ENCODE data around the gene RBM20.
A peak's percentile ranks its signal among the peaks of the same experiment; 100 is the strongest.

Gene RBM20

DNA sequence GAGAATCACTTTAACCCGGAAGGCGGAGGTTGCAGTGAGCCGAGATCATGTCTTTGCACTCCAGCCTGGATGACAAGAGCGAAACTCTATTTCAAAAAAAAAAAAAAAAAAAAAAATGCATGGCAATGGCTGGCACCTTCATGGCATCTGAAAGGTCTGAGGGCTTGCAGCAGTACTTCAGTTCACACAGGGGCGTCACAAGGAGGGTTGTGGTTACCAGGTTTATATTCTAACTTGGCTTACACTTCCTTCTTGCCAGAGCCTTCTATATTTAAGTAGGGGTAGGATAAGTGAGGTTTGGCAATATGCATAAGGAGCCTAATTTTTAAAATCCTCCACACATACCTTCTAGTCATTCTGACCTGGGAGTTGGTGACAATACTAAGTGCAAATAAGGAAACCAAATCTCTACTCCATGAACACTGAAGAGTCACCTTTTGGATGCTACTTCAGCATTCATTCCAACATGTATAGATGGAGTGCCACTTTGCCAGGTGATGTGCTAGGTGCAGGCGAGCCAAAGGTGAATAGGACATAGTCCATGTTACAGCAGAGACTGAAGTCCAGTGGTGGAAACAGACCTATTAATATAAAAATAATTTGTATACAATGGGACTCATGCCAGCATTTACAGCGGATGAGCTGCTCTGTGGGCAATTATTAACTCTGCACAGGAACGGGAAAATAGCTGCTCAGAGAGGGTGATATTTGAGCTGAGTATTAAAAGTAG, 169.8 kb downstream of the RBM20 start:
- no peak for TF ChIP-seq Cebpa-rat (IDR thresholded peaks at IDR 0.05)
- Histone ChIP-seq H3K9ac (no peak overlapping the region), H3K4me1 (peaks cover 18% of the 10 kb centered on the region), H3K27ac (no peak overlapping the region), H4K20me1 (no peaks in the 10 kb centered on the region), H3K27me3 (no peaks in the 10 kb centered on the region), H3K4me3 (no peak overlapping the region), H3K9me3 (no peaks in the 10 kb centered on the region), H3K36me3 (no peaks in the 10 kb centered on the region), H3K4me2 (no peak overlapping the region)

DNA sequence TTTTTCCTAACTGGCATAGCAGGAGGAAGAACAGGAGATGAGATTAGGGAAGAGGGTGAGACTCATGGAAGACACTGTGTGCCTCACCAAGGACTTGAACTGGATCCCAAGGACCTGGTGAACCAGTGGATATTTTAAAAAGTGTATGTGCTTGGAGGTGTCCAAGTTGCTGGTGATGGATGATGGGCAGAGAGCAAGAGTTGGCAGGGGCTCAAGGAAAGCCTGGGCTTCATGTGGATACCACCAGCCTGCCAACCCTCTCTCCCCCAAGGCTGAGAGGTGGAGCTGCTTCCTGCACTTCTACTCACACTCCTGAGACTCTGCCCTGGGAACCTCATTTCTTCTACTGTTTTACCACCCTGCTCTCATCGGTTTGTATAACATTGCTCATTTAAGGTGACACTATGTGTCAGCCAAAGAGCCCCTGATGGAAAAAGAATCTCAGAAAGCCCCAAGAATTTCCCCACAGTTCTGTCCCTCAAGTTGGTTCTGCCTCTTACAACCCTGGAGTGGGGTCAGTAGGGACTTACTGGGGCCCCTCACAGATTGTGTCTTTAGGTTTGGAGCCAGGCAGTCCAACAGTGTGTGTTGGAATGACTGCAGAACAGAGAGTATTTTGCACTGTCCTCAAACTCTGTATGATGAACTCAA, 171.3 kb downstream of the RBM20 start:
- Histone ChIP-seq H3K9ac (no peak overlapping the region), H3K4me2 (no peak overlapping the region), H3K4me1 (peaks cover 34% of the 10 kb centered on the region)

DNA sequence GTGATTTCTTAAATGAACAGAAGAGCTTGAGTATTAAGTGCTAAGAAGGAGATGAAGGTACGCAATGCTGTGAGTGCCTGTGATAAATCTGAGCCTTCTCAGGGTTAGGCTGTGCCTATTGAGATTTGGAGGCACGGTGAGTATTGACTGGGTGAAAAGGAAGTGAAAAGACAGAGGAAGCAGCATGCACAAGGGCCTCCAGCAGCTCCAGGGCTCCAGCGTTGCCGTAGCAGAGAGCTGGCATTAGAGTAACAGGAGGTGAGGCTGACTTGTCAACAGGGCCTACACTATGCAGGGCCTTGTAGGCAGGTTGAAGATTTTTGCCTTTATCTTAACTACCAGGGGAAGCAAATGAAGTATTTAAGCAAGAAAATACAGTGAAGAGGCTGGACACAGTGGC, 173.5 kb downstream of the RBM20 start:
- no peak for TF ChIP-seq Cebpa-rat (IDR thresholded peaks at IDR 0.05)
- no peak overlapping the region for H3K9ac ChIP-seq
- H3K4me3 ChIP-seq, result no peak overlapping the region
- H3K9me3 ChIP-seq, result no peaks in the 10 kb centered on the region
- H3K27ac ChIP-seq, result no peak overlapping the region
- 0 out of 2 replicates have a peak overlapping the region, but pooled peaks have one; percentile 79 for H3K4me2 ChIP-seq
- H3K27me3 ChIP-seq, result no peaks in the 10 kb centered on the region
- H4K20me1 ChIP-seq, result no peaks in the 10 kb centered on the region
- peaks cover 55% of the 10 kb centered on the region for H3K4me1 ChIP-seq
- H3K36me3 ChIP-seq, result no peaks in the 10 kb centered on the region

More for the DNA sequence above, 171.3 kb downstream of the RBM20 start:
- Histone ChIP-seq H3K36me3 (no peaks in the 10 kb centered on the region), H3K4me3 (no peak overlapping the region), H3K27me3 (no peaks in the 10 kb centered on the region), H3K27ac (no peak overlapping the region), H3K9me3 (no peaks in the 10 kb centered on the region), H4K20me1 (no peaks in the 10 kb centered on the region)
- no peak for TF ChIP-seq Cebpa-rat (IDR thresholded peaks at IDR 0.05)

DNA sequence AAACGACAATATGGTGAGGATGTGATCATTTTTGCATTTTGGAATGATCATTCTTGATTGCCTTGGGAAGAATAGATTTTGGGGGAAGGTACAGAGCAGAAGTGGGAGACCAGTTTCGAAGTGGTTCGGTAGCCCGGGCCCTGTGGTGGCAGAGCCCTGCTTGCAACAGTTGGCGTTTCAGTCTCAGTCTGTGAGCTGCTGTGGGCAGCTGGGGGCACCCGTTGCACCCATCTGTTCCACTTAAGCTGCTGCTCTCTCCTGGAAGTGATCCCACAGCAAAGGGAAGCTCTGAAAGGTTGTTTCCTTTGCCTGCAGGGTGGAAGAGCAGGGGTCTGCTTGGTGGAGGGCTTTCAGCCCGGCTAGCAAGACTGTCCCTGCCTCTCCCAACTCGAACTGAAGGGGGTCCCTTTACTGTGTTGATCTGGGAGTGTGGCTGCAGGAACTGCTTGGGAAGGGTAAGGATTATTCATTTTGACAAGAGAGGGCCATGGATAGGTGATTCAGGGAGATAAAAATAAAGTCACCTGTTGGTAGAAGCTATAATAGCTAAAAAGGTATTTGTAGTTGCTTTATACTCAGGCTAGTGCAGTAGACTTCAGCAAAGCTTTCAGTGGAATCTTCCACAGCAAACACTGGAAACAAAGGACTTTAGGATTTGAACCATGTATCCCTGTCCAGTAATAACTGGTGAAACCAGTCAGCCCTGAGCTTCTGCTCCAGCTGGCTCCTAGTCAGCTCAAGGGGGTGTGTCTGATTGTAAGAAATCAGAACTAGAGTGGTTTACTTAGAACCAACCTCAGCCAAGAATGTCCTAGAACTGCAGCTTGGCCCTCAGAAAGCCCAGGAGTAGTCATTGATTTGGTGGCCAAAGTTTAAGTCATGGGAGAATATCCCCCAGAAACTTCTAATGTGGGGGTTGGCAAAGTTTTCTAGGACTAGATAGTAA, 174.4 kb downstream of the RBM20 start:
- H3K4me2 ChIP-seq, result peak overlapping the region; percentile 79
- no peaks in the 10 kb centered on the region for H3K9me3 ChIP-seq
- H3K9ac ChIP-seq, result 0 out of 2 replicates have a peak overlapping the region, but pooled peaks have one; percentile 26
- H4K20me1 ChIP-seq, result no peaks in the 10 kb centered on the region
- H3K27ac ChIP-seq, result peak overlapping the region; percentile 45; the same call in 1 of the 2 replicates
- H3K4me3 ChIP-seq, result no peak overlapping the region
- H3K4me1 ChIP-seq, result peaks cover 65% of the 10 kb centered on the region
- no peak for TF ChIP-seq Cebpa-rat (IDR thresholded peaks at IDR 0.05)
- H3K27me3 ChIP-seq, result no peaks in the 10 kb centered on the region
- H3K36me3 ChIP-seq, result no peaks in the 10 kb centered on the region

DNA sequence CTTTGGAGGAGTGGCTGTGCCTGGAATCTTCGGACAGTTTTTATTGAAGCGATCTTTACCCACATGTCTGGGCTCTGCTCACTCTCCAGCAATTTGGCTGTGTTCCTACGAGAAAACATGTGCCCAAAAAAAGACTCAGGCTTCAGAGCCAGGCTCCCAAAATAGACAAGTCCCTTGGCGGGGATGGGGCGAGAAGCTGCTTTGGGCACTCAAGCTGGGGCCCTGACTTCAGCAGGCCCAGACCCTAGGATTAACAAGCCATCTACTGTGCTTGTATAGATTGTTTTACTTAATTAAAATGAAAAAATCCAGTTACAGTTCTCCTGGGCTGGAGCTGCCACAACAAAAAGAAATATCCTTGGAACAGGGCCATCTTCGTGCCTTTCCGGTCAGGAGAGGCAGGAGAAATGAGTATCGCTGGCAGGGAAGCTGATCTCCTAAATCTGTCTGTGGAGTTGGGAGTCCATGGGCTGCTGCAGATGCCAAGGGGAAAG, 176.2 kb downstream of the RBM20 start:
- no peaks in the 10 kb centered on the region for H3K27me3 ChIP-seq
- H3K4me3 ChIP-seq, result no peak overlapping the region
- no peaks in the 10 kb centered on the region for H3K36me3 ChIP-seq
- no peaks in the 10 kb centered on the region for H4K20me1 ChIP-seq
- peak overlapping the region; percentile 79 for H3K4me2 ChIP-seq
- peak overlapping the region; percentile 54; the same call in 1 of the 2 replicates for H3K9ac ChIP-seq
- peaks cover 78% of the 10 kb centered on the region for H3K4me1 ChIP-seq
- H3K27ac ChIP-seq, result peak overlapping the region; percentile 66
- no peaks in the 10 kb centered on the region for H3K9me3 ChIP-seq
- no peak for TF ChIP-seq Cebpa-rat (IDR thresholded peaks at IDR 0.05)

DNA sequence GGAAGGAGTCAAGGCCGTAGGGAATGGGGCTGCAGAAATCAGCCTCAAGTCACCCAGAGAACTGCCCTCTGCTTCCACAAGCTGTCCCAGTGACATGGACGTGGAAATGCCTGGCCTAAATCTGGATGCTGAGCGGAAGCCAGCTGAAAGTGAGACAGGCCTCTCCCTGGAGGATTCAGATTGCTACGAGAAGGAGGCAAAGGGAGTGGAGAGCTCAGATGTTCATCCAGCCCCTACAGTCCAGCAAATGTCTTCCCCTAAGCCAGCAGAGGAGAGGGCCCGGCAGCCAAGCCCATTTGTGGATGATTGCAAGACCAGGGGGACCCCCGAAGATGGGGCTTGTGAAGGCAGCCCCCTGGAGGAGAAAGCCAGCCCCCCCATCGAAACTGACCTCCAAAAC, 177.4 kb downstream of the RBM20 start:
- H3K4me3 ChIP-seq, result no peak overlapping the region
- H3K27me3 ChIP-seq, result no peaks in the 10 kb centered on the region
- H3K27ac ChIP-seq, result peak overlapping the region; percentile 66
- H3K36me3 ChIP-seq, result no peaks in the 10 kb centered on the region
- no peak for TF ChIP-seq Cebpa-rat (IDR thresholded peaks at IDR 0.05)
- H4K20me1 ChIP-seq, result no peaks in the 10 kb centered on the region
- H3K9me3 ChIP-seq, result no peaks in the 10 kb centered on the region
- no peak overlapping the region; the same call in 1 of the 2 replicates for H3K9ac ChIP-seq
- peak overlapping the region; percentile 79 for H3K4me2 ChIP-seq
- peaks cover 78% of the 10 kb centered on the region for H3K4me1 ChIP-seq

DNA sequence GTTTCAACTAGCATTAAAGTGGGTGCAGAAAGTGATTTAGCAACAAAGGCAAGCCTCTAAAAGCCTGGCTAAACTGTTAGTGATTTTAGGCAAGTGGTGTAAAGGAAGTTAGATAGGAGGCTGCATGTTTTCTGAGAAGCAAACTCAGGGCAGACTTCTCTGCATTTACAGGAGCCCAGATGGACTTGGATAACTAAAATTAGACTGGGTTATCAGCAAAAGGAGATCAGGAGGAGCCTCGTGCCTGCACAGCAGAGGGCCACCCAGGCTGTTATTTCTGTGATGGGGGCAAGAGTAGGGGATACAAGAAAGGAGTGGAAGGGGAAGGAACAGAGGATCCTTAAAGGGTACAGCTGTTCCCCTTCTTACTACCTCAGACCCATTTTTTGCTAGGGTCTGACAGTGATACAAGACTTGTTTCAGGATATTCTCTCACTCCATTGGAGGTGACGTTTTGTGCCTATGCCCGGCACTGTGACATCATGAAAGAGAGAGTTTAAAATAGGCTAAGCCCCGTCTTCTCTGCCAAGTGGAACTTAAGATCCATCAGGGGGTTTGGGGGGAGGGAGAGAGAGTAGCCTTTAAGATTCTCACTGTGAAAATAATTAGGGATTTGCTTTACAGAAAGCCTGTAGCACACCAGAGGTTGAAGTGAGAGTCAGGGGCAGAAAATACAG, 178.0 kb downstream of the RBM20 start:
- Histone ChIP-seq H3K4me2 (peak overlapping the region; percentile 79), H3K9ac (peak overlapping the region; percentile 50; the same call in 1 of the 2 replicates)

DNA sequence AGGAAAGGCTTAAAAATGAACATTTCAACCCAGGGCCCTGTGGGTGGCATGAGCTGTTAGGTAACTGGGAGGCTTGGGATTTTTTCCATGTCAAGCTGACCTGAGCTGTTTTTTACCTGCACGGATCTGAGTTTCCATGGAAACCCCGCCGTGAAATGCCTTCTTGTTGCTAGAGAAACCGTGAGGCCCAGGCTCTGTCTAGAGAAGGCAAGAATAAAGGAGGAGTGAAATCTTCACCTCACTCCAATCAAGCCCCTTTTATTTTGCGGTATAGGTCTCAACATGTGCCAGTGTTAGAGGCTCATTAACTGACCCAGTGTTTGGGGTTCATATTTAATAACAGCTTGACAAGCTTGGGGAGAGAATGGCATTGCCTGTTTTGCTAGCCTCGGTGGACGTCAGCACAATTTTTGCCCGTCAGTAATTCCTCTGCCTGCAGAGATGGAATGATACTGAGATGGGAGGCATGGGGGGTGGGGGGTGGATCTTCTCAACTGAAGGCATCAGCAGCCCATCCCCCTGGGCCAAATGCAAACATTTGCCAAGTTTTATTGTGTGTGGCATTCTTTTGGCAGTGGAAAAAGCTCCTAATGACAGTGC, 178.7 kb downstream of the RBM20 start:
- Histone ChIP-seq H3K4me1 (peaks cover 70% of the 10 kb centered on the region), H3K27ac (peak overlapping the region; percentile 66), H3K4me3 (peak overlapping the region; percentile 2; the same call in 1 of the 2 replicates), H3K9ac (peak overlapping the region; percentile 50; the same call in 1 of the 2 replicates), H3K4me2 (peak overlapping the region; percentile 79), H3K27me3 (no peaks in the 10 kb centered on the region), H4K20me1 (no peaks in the 10 kb centered on the region), H3K9me3 (no peaks in the 10 kb centered on the region), H3K36me3 (no peaks in the 10 kb centered on the region)
- no peak for TF ChIP-seq Cebpa-rat (IDR thresholded peaks at IDR 0.05)

More for the DNA sequence above, 178.0 kb downstream of the RBM20 start:
- Histone ChIP-seq H3K27ac (peak overlapping the region; percentile 66), H4K20me1 (no peaks in the 10 kb centered on the region), H3K27me3 (no peaks in the 10 kb centered on the region), H3K4me3 (peak overlapping the region; percentile 2; the same call in 1 of the 2 replicates), H3K9me3 (no peaks in the 10 kb centered on the region), H3K4me1 (peaks cover 77% of the 10 kb centered on the region), H3K36me3 (no peaks in the 10 kb centered on the region)
- TF ChIP-seq Cebpa-rat (IDR thresholded peaks at IDR 0.05), result no peak

DNA sequence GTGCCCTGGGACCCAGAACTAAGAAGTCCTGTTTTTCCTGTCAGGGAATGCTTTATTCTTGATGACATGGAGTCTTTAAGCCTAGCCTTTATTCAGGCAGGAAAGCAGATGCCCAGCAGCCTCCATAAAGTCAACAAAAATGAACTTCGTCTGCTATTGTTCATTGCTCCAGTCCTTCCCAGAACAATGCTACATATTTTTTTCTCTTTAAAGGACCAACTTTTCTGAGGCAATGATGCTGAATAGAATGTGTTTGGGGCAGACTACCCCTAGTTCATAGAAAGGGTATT, 180.0 kb downstream of the RBM20 start:
- Histone ChIP-seq H3K9me3 (no peaks in the 10 kb centered on the region), H3K27me3 (no peaks in the 10 kb centered on the region), H3K4me3 (no peak overlapping the region), H3K4me1 (peaks cover 58% of the 10 kb centered on the region), H3K4me2 (peak overlapping the region; percentile 79), H3K36me3 (no peaks in the 10 kb centered on the region), H3K27ac (no peak overlapping the region), H3K9ac (no peak overlapping the region), H4K20me1 (no peaks in the 10 kb centered on the region)
- no peak for TF ChIP-seq Cebpa-rat (IDR thresholded peaks at IDR 0.05)
